Endothelial cell of umbilical vein (primary cell): ENCODE data around the gene MRPL21. TPM values are rescaled to one million over a fixed set of nuclear protein-coding genes. Genes with fewer than 3 reads are reported as not detected.

Experiments used
- BruUV-seq: library from RNA; stranded (reverse); fragments of 400-500 nt; replicated peaks from 2 replicates; lab custom pipeline; 2021; lab: Mats Ljungman, UMichigan
- CTCF ChIA-PET: fragments of 300-600, 350-600 bp; sonication (Branson Sonifier 250); formaldehyde crosslinking; loops from one replicate; lab custom pipeline; 2021; ENCODE audit warnings: antibody characterized with exemption, inconsistent platforms; lab: Charles Lee
- POLR2A ChIA-PET: fragments of 300-600, 350-600 bp; sonication (Branson Sonifier 250); formaldehyde crosslinking; loops from one replicate; lab custom pipeline; 2021; ENCODE audit warnings: antibody characterized with exemption, inconsistent platforms; lab: Charles Lee
- DNase-seq: peaks from one replicate; pipeline ENCODE4 v3.0.0-alpha.2; 2011; ENCODE audit warnings: low read depth, low spot score
- FAIRE-seq: peaks from 2 replicates; lab custom pipeline; 2011; peaks lifted over from hg19 to GRCh38; lab: Jason Lieb, UNC
- H2AFZ ChIP-seq: 2 replicates; pipeline ENCODE4 v1.6.0; 2012; ENCODE audit warnings: low read depth, low read length, control low read depth, inconsistent platforms
- H3K27ac ChIP-seq: 2 replicates; pipeline ENCODE4 v1.5.1; 2011; ENCODE audit warnings: low read depth, mild to moderate bottlenecking, control low read depth, low read length, moderate library complexity; ENCODE audit not compliant: insufficient read depth
- H3K27me3 ChIP-seq, 2 experiments: 2 replicates each; pipeline versions ENCODE4 v1.6.0 to v1.6.1; 2011; ENCODE audit warnings: low read length in 2 of 2, mixed read lengths in 1 of 2; ENCODE audit not compliant: control insufficient read depth in 2 of 2, insufficient read depth in 2 of 2
- H3K36me3 ChIP-seq, 2 experiments: 2 replicates in 1 of 2; 3 replicates in 1 of 2; pipeline ENCODE4 v1.5.1; 2011; ENCODE audit warnings: low read length in 2 of 2, mild to moderate bottlenecking in 1 of 2, moderate library complexity in 1 of 2; ENCODE audit not compliant: control insufficient read depth in 2 of 2, insufficient read depth in 2 of 2; ENCODE audit errors: extremely low read depth in 1 of 2
- H3K4me1 ChIP-seq: 3 replicates; pipeline ENCODE4 v1.5.1; 2011; ENCODE audit warnings: mild to moderate bottlenecking, low read length; ENCODE audit not compliant: control insufficient read depth, insufficient read depth; ENCODE audit errors: extremely low read depth
- H3K4me2 ChIP-seq: 2 replicates; pipeline ENCODE4 v1.6.1; 2011; ENCODE audit warnings: low read length, control low read depth, mixed read lengths; ENCODE audit not compliant: insufficient read depth
- H3K4me3 ChIP-seq, 3 experiments: fragments of 200-600 bp in 1 of 3; sonication (generic), shearing (Covaris generic) in 1 of 3; replicated peaks in 1 of 3; 2 replicates each; pipeline ENCODE4 v1.5.1; 2011 to 2016; ENCODE audit warnings: control low read depth in 3 of 3, low read length in 3 of 3, mild to moderate bottlenecking in 2 of 3, inconsistent platforms in 1 of 3, low read depth in 1 of 3, moderate library complexity in 1 of 3; ENCODE audit not compliant: insufficient read depth in 1 of 3
- H3K79me2 ChIP-seq: 2 replicates; pipeline ENCODE4 v1.6.0; 2012; ENCODE audit warnings: low read length, inconsistent platforms; ENCODE audit not compliant: control insufficient read depth, insufficient read depth
- H3K9ac ChIP-seq: replicated peaks from 2 replicates; pipeline ENCODE3; 2011; ENCODE audit warnings: low read length, control low read depth; ENCODE audit not compliant: insufficient read depth; ENCODE audit errors: extremely low read depth
- H3K9me1 ChIP-seq: replicated peaks from 3 replicates; pipeline ENCODE4 v1.6.0; 2011; ENCODE audit warnings: mild to moderate bottlenecking, low read length; ENCODE audit not compliant: control insufficient read depth, insufficient read depth; ENCODE audit errors: extremely low read depth
- H3K9me3 ChIP-seq: replicated peaks from 2 replicates; pipeline ENCODE4 v1.5.1; 2012; ENCODE audit warnings: low read length, inconsistent platforms; ENCODE audit not compliant: control insufficient read depth, insufficient read depth
- H4K20me1 ChIP-seq: replicated peaks from 2 replicates; pipeline ENCODE3; 2011; ENCODE audit warnings: mild to moderate bottlenecking, low read length; ENCODE audit not compliant: control insufficient read depth, insufficient read depth; ENCODE audit errors: extremely low read depth
- CTCF ChIP-seq, 2 donors: IDR thresholded peaks; 1 replicate in 1 of 2; 2 replicates in 1 of 2; pipeline ENCODE4 v1.5.1; 2011; ENCODE audit warnings: low read length in 2 of 2, mild to moderate bottlenecking in 2 of 2, moderate library complexity in 2 of 2, control low read depth in 1 of 2, inconsistent platforms in 1 of 2, low read depth in 1 of 2; ENCODE audit not compliant: insufficient read depth in 1 of 2; ENCODE audit errors: extremely low read depth in 1 of 2
- EZH2 ChIP-seq: IDR thresholded peaks from 2 replicates; pipeline ENCODE4 v1.6.1; 2012; ENCODE audit warnings: borderline replicate concordance, low read depth, mild to moderate bottlenecking, moderate library complexity, low read length, inconsistent platforms; ENCODE audit not compliant: severe bottlenecking
- FOS ChIP-seq: IDR thresholded peaks from 2 replicates; pipeline ENCODE4 v1.6.1; 2011; ENCODE audit warnings: mild to moderate bottlenecking, low read length, moderate library complexity, borderline replicate concordance; ENCODE audit not compliant: insufficient read depth
- GATA2 ChIP-seq: IDR thresholded peaks from 2 replicates; pipeline ENCODE4 v1.7.0; 2011; ENCODE audit warnings: low read depth, mild to moderate bottlenecking, moderate library complexity, mixed read lengths, low read length; ENCODE audit not compliant: insufficient read length, insufficient read depth
- JUN ChIP-seq: IDR thresholded peaks from 2 replicates; pipeline ENCODE4 v1.6.1; 2011; ENCODE audit warnings: borderline replicate concordance, low read depth; ENCODE audit not compliant: insufficient read length, insufficient read depth
- MAX ChIP-seq: IDR thresholded peaks from 2 replicates; pipeline ENCODE4 v1.6.1; 2011; ENCODE audit not compliant: insufficient read depth, insufficient read length
- MYC ChIP-seq: IDR thresholded peaks from one replicate; pipeline ENCODE4 v1.6.1; 2011; ENCODE audit warnings: mild to moderate bottlenecking, low read depth, low read length
- POLR2A ChIP-seq: IDR thresholded peaks from 2 replicates; pipeline ENCODE4 v1.6.1; 2012; ENCODE audit warnings: low read depth, mild to moderate bottlenecking, control low read depth, low read length
- POLR2AphosphoS5 ChIP-seq: IDR thresholded peaks from 2 replicates; pipeline ENCODE4 v1.6.1; 2012; ENCODE audit warnings: low read depth, mild to moderate bottlenecking, control low read depth, low read length, moderate library complexity; ENCODE audit not compliant: insufficient read depth
- dilution Hi-C: fragments of 300-500 bp; cut with MboI; formaldehyde crosslinking; loops from one replicate; pipeline ENCODE4 v1.15.0; 2019; ENCODE audit warnings: low sequenced_read_pairs; ENCODE audit not compliant: extremely low pct_ligation_motif_present
- intact Hi-C: fragments of 100-400 bp; cut with micrococcal nuclease; formaldehyde crosslinking; loops from one replicate; pipeline ENCODE4 v1.10.0; 2022
- polyA plus RNA-seq, 4 experiments: library from polyadenylated mRNA; depleted of rRNA in 3 of 4; stranded (reverse) in 3 of 4; unstranded in 1 of 4; fragments of >200 nt; gene quantifications; 2 replicates each; pipeline versions ENCODE4 v1.2.1 to v1.2.3, GENCODE V29; 2011 to 2012; ENCODE audit warnings: missing spikeins in 1 of 4
- total RNA-seq: library from RNA; stranded (reverse); gene quantifications from 2 replicates; pipeline ENCODE4 v1.2.3, GENCODE V29; 2021

The MRPL21 gene
- total and polyA plus RNA-seq, 2 donors (not counting 3 experiments of a cell fraction or from before 2014, with no cell fraction given), result 52.2 to 65.5 TPM

- Histone ChIP-seq H4K20me1 (no peaks in the 10 kb centered on the region), H3K9me1 (no peaks in the 10 kb centered on the region), H3K4me1 (peaks cover 26% of the 10 kb centered on the region), H3K9me3 (no peaks in the 10 kb centered on the region), H3K27me3 (peaks cover 2 to 13% of the 10 kb centered on the region in 2 experiments), H3K4me3 (no peak overlapping the region), H3K79me2 (no peaks in the 10 kb centered on the region), H3K36me3 (no peaks in the 10 kb centered on the region), H3K27ac (no peak overlapping the region), H3K9ac (no peak overlapping the region), H2AFZ (no peak overlapping the region), H3K4me2 (no peak overlapping the region)
- TF ChIP-seq FOS (no peak), EZH2 (no peak), JUN (no peak)
- DNase-seq, result no peak
- no peak for FAIRE-seq
- intact Hi-C loops (no loop called here), dilution Hi-C loops (no loop called here)
- ChIA-PET POLR2A (no interaction called here), CTCF (interaction anchor here (0.9 to 3.2 kb wide), 3 partner anchors 26 to 212 kb away, joined by 3 to 12 read pairs (median 3); no protein-coding TSS in a partner anchor)
- BruUV-seq, result no TSS peak
Observed at GRCh38 chr11:68844376-68844775, 59.3 kb downstream of the MRPL21 start.

- no peak overlapping the region for H3K9ac ChIP-seq
- H3K27ac ChIP-seq, result no peak overlapping the region
- no TSS peak for BruUV-seq
- ChIA-PET POLR2A (no interaction called here), CTCF (interaction anchor here (0.9 to 3.2 kb wide), 5 partner anchors 8 to 211 kb away, joined by 3 to 12 read pairs (median 4); no protein-coding TSS in a partner anchor)
- no peaks in the 10 kb centered on the region for H3K79me2 ChIP-seq
- no peak overlapping the region for H3K4me2 ChIP-seq
- no peaks in the 10 kb centered on the region for H3K9me3 ChIP-seq
- no peak for FAIRE-seq
- no peaks in the 10 kb centered on the region for H4K20me1 ChIP-seq
- peak overlapping the region; percentile 56 for H2AFZ ChIP-seq
- dilution Hi-C loops (no loop called here), intact Hi-C loops (loop anchor here (1.0 kb wide), 1 partner anchor 11 kb away; no protein-coding TSS in a partner anchor)
- peaks cover 30% of the 10 kb centered on the region for H3K4me1 ChIP-seq
- H3K27me3 ChIP-seq, result peaks cover 2 to 13% of the 10 kb centered on the region in 2 experiments
- no peak for DNase-seq
- TF ChIP-seq GATA2, result no peak
- no peak for TF ChIP-seq JUN
- TF ChIP-seq MAX, result no peak
- TF ChIP-seq MYC, result no peak
- no peak for TF ChIP-seq POLR2AphosphoS5
- TF ChIP-seq FOS, result no peak
- TF ChIP-seq EZH2, result peak; percentile 65
- TF ChIP-seq CTCF (IDR thresholded peaks at IDR 0.05; ENCODE audit: extremely low read depth in 1 of 2, insufficient read depth in 1 of 2, low read depth in 1 of 2, low read length in 2 of 2), result peak in 1 of 2 donors; percentile 26
- TF ChIP-seq POLR2A, result no peak
- no peaks in the 10 kb centered on the region for H3K36me3 ChIP-seq
- no peaks in the 10 kb centered on the region for H3K9me1 ChIP-seq
- peak overlapping the region in 1 of 3 experiments; percentile 10 for H3K4me3 ChIP-seq
Observed at GRCh38 chr11:68843703-68844312, 59.8 kb downstream of the MRPL21 start.
